ENCODE measurements around the gene HAVCR1. TPM values are rescaled to one million over a fixed set of nuclear protein-coding genes. Genes with fewer than 3 reads are reported as not detected.
"Not testable (repeated sequence)": the region's sequence is repeated elsewhere in the genome, so short reads cannot be mapped to it uniquely, and the experiment has no call there.

Gene HAVCR1
- total RNA-seq, 3 donors from 2014 or later: 2.6 to 24.1 (median 3.9) TPM

DNA sequence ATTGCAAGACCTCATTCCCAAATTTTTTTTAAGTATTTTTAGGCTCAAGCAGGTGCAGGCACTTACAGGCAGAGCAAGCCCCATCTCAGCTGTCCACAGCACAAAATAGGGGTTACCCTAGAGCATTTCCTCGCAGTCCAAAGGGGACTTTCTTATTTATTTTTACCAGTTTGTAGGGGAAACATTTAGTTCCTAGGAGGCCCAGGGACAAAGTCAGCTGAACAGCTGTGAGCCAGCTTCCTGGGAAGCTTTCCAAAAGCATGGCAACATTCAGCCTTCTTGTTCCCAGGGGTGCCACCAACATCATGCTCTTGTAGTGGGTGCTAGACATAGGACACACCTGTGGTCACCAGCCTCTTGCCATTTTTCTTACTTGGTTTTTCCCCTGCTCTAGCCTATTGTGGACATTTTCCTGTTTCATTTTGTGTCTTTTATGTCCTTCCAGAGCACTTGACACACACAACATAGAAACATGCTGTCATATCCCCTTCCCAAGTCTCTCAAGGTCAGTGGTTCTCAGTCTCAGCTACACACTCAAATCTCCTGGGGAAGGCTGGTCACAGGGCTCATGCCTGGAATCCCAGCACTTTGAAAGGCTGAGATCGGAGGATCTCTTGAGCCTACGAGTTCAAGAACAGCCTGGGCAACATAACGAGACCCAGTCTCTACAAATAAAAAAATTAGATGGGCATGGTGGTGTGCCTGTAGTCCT, 38.2 kb downstream of the HAVCR1 start:
- intact Hi-C loops (cut with DNase I, micrococcal nuclease): no loop called here

DNA sequence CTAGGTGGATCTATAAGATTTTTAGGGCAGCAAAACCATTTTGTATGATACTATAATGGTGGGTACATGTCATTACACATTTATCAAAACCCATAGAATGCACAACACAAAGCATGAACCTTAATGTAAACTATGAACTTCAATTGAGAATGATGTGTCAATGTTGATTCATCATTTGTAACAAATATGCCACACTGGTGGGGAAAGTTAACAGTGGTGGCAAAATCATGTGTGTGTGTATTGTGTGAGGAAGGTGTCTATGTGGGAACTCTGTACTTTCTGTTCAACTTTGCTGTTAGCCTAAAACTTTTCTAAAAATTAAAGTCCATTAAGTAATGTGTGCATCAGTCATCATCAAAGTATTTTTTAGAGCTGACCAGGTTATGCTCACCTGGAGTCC, 38.9 kb downstream of the HAVCR1 start:
- TF ChIP-seq, protein P1, sequence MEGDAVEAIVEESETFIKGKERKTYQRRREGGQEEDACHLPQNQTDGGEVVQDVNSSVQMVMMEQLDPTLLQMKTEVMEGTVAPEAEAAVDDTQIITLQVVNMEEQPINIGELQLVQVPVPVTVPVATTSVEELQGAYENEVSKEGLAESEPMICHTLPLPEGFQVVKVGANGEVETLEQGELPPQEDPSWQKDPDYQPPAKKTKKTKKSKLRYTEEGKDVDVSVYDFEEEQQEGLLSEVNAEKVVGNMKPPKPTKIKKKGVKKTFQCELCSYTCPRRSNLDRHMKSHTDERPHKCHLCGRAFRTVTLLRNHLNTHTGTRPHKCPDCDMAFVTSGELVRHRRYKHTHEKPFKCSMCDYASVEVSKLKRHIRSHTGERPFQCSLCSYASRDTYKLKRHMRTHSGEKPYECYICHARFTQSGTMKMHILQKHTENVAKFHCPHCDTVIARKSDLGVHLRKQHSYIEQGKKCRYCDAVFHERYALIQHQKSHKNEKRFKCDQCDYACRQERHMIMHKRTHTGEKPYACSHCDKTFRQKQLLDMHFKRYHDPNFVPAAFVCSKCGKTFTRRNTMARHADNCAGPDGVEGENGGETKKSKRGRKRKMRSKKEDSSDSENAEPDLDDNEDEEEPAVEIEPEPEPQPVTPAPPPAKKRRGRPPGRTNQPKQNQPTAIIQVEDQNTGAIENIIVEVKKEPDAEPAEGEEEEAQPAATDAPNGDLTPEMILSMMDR (IDR thresholded peaks at IDR 0.05): no peak
- peaks cover 12% of the 10 kb centered on the region for H3K9me3 ChIP-seq
- DNase-seq: no peak
- H3K36me3 ChIP-seq (ENCODE audit: low read depth): no peaks in the 10 kb centered on the region
- no peaks in the 10 kb centered on the region for H3K4me1 ChIP-seq (ENCODE audit: low read depth)
- intact Hi-C loops (cut with DNase I, micrococcal nuclease): no loop called here
- H3K4me3 ChIP-seq: no peak overlapping the region
- ATAC-seq: no peak

More for the DNA sequence above, 38.2 kb downstream of the HAVCR1 start:
- Histone ChIP-seq H3K9me3 (peaks cover 12% of the 10 kb centered on the region), H3K4me1 (ENCODE audit: low read depth) (no peaks in the 10 kb centered on the region), H3K4me3 (no peak overlapping the region), H3K36me3 (ENCODE audit: low read depth) (no peaks in the 10 kb centered on the region)
- ATAC-seq: no peak
- TF ChIP-seq, protein P1 (IDR thresholded peaks at IDR 0.05): no peak
- no peak for DNase-seq

DNA sequence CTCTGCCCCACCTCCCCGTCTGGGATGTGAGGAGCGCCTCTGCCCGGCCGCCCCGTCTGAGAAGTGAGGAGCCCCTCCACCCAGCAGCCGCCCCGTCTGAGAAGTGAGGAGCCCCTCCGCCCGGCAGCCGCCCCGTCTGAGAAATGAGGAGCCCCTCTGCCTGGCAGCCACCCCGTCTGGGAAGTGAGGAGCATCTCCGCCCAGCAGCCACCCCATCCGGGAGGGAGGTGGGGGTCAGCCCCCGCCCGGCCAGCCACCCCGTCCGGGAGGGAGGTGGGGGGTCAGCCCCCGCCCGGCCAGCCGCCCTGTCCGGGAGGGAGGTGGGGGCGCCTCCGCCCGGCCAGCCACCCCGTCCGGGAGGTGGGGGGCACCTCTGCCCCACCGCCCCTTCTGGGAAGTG, 44.8 kb downstream of the HAVCR1 start:
- H3K4me1 ChIP-seq (ENCODE audit: low read depth); H3K36me3 ChIP-seq (ENCODE audit: low read depth); H3K4me3 ChIP-seq; intact Hi-C loops (cut with DNase I, micrococcal nuclease); ATAC-seq; DNase-seq: not testable (repeated sequence)
- peaks cover 12% of the 10 kb centered on the region for H3K9me3 ChIP-seq

DNA sequence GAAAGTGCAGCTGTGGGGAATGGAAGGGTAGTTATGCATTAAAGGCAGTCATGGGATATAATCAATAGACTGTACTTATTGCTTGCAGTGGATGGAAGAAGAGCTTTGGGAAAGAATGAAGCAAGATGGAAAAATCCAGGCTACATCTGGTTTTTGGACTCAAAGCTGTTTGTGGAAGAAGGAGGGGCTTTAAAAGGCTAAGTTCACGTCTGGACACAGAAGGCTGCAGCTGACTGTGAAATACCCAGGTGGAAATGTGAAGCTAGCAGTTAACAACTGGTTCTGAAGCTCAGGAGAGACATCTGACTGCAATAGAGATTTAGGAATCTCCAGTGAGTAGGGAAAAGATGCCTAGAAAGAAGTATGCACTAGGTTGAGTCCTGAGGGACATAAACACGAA, 52.7 kb downstream of the HAVCR1 start:
- intact Hi-C loops (cut with DNase I, micrococcal nuclease): no loop called here
- Histone ChIP-seq H3K9me3 (no peaks in the 10 kb centered on the region), H3K4me1 (ENCODE audit: low read depth) (no peaks in the 10 kb centered on the region), H3K4me3 (no peak overlapping the region), H3K36me3 (ENCODE audit: low read depth) (no peaks in the 10 kb centered on the region)
- ATAC-seq (no peak), DNase-seq (no peak)
- TF ChIP-seq, protein P1 (IDR thresholded peaks at IDR 0.05): no peak

DNA sequence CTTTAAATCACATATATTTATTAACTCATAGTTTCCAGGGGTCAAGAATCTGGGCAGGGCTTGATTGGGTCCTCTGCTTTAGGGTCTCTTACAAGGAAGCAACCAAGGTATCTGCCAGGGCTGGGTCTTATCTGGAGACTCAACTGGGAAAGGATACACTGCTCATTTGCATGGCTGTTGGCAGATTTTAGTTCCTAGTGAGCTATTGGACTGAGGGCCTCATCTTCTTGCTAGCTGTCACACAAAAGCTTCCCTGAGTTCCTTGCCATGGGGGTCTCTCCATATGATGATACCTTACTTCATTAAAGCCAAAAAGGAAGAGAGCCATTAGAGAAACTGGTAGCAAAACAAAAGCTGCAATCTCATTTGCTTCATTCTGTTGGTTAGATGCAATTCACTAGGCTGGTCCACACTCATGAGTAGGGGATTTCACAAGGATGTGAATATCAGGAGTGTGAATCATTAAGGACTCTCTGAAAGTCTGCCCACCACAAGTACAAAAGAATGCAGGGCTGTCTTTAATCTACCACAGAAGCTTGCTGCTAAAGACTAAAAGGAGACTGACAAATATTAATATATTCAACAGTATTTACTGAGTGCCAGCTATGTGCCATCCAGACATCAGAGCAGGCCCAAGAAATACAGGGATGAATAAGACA, 53.9 kb downstream of the HAVCR1 start:
- TF ChIP-seq, protein P1 (IDR thresholded peaks at IDR 0.05): no peak
- Histone ChIP-seq H3K9me3 (peaks cover 10% of the 10 kb centered on the region), H3K4me1 (ENCODE audit: low read depth) (no peaks in the 10 kb centered on the region), H3K36me3 (ENCODE audit: low read depth) (no peaks in the 10 kb centered on the region), H3K4me3 (no peak overlapping the region)
- intact Hi-C loops (cut with DNase I, micrococcal nuclease): no loop called here
- no peak for ATAC-seq
- no peak for DNase-seq

DNA sequence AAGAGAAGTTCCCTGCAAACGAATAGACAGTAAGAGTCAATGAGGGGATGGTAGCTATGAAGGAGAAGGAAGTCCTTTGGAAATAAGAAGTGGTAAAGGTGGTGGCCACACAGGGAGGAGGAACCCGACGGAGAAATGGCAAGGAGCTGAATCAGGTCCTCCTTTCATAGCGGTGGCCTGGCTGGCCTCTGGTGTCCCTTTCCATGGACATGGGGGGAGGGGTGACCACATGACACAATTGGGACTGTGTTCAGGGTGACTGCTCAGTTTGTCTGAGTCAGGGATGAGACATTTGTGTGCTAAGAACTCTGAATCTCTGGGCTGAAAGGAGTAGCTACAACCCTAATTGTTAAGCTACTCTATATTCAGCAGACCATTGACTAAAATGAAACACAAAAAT, 67.2 kb downstream of the HAVCR1 start:
- TF ChIP-seq, protein P1 (IDR thresholded peaks at IDR 0.05): no peak
- H3K4me3 ChIP-seq: no peak overlapping the region
- no peaks in the 10 kb centered on the region for H3K36me3 ChIP-seq (ENCODE audit: low read depth)
- ATAC-seq (no peak), DNase-seq (no peak)
- intact Hi-C loops (cut with DNase I, micrococcal nuclease): no loop called here
- H3K9me3 ChIP-seq: no peaks in the 10 kb centered on the region
- H3K4me1 ChIP-seq (ENCODE audit: low read depth): no peaks in the 10 kb centered on the region
